Lower leg skin (tissue), 3 donors: ENCODE measurements around the gene IL36RN.

Experiments
- POLR2A ChIP-seq, 2 donors: fragments of 450-650 bp; IDR thresholded peaks; one replicate each; pipeline ENCODE4 v1.6.1; 2016 to 2017; ENCODE audit warnings: antibody characterized with exemption in 2 of 2, mild to moderate bottlenecking in 1 of 2, moderate library complexity in 1 of 2
- TF ChIP-seq, protein P1 (sequence below), 3 donors: fragments of 450-650 bp; IDR thresholded peaks; one replicate each; pipeline ENCODE4 v1.5.1; 2016; ENCODE audit warnings: antibody characterized with exemption in 3 of 3, mild to moderate bottlenecking in 3 of 3, moderate library complexity in 2 of 3

DNA sequence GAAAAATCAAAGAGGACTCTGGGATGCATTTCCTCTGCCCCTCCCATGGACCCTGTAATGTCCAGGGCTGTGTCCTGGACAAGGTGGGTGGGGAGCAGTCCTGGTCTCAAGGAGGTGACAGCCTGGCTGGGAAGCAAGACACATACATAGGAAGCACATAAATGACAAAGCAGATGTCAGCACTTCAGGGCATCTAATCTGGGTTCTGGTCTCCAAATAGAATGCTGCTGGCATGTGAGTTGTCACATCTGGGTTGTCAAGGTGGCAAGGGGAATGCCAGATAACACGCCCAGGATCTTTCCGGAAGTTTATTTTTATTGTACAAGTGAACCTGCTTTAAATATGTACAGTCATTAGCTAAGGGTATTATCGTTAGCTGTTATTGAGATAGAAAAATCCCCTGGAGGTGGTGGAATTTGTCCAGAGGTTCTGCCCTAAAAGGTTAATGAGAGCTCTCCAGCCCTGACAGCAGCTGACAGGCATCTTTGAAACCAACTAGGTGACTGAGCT is 14.4 kb downstream of the IL36RN start:
- TF ChIP-seq, protein P1, sequence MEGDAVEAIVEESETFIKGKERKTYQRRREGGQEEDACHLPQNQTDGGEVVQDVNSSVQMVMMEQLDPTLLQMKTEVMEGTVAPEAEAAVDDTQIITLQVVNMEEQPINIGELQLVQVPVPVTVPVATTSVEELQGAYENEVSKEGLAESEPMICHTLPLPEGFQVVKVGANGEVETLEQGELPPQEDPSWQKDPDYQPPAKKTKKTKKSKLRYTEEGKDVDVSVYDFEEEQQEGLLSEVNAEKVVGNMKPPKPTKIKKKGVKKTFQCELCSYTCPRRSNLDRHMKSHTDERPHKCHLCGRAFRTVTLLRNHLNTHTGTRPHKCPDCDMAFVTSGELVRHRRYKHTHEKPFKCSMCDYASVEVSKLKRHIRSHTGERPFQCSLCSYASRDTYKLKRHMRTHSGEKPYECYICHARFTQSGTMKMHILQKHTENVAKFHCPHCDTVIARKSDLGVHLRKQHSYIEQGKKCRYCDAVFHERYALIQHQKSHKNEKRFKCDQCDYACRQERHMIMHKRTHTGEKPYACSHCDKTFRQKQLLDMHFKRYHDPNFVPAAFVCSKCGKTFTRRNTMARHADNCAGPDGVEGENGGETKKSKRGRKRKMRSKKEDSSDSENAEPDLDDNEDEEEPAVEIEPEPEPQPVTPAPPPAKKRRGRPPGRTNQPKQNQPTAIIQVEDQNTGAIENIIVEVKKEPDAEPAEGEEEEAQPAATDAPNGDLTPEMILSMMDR (IDR thresholded peaks at IDR 0.05): no peak
- no peak for TF ChIP-seq POLR2A (IDR thresholded peaks at IDR 0.05)
